ENCODE measurements around the gene MTMR1.

Gene MTMR1

GRCh38 chrX:150719621-150720020 is 26.4 kb downstream of the MTMR1 start:
- no peak for TF ChIP-seq SIN3A (IDR thresholded peaks at IDR 0.05; ENCODE audit: borderline replicate concordance, insufficient read depth, low read length)

- TF ChIP-seq FOXP2 (optimal IDR thresholded peaks at IDR 0.05; ENCODE audit: borderline replicate concordance, extremely low read depth, extremely low read length, insufficient read depth) (no peak), SIN3A (IDR thresholded peaks at IDR 0.05; ENCODE audit: borderline replicate concordance, insufficient read depth, low read length) (no peak), REST (IDR thresholded peaks at IDR 0.05; ENCODE audit: insufficient read depth in 1 of 2, low read depth in 2 of 2, low read length in 2 of 2) (no peak), TAF1 (IDR thresholded peaks at IDR 0.05; ENCODE audit: borderline replicate concordance, insufficient read depth, low read length) (no peak), POLR2AphosphoS5 (IDR thresholded peaks at IDR 0.05; ENCODE audit: low read depth, low read length) (no peak)
These were observed 36.8 kb downstream of the MTMR1 start for GRCh38 chrX:150729956-150730355.

- TF ChIP-seq FOXP2 (optimal IDR thresholded peaks at IDR 0.05; ENCODE audit: borderline replicate concordance, extremely low read depth, extremely low read length, insufficient read depth) (no peak), REST (IDR thresholded peaks at IDR 0.05; ENCODE audit: insufficient read depth in 1 of 2, low read depth in 2 of 2, low read length in 2 of 2) (no peak), POLR2AphosphoS5 (IDR thresholded peaks at IDR 0.05; ENCODE audit: low read depth, low read length) (no peak), SIN3A (IDR thresholded peaks at IDR 0.05; ENCODE audit: borderline replicate concordance, insufficient read depth, low read length) (no peak), TAF1 (IDR thresholded peaks at IDR 0.05; ENCODE audit: borderline replicate concordance, insufficient read depth, low read length) (no peak)
These were observed 37.5 kb downstream of the MTMR1 start for GRCh38 chrX:150730719-150731118.

DNA sequence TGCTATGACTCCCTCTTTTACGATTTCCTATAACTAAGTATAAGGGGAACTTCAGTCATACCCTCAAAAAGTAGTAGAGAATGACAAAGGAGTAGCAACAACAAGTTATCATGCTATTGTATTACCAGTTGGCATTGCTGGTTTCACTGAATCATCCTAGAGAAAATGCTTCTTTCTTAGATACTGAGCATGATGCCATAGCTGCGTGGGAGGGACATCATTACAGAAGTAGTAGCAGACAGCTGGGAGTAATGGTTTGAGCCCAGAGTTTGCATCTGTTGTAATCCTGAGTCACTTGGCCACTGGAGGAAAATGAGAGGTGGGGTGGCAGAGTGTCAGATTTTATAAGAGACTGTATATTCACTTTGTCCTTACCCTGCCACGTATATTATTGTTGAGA is 38.6 kb downstream of the MTMR1 start:
- TF ChIP-seq FOXP2 (optimal IDR thresholded peaks at IDR 0.05; ENCODE audit: borderline replicate concordance, extremely low read depth, extremely low read length, insufficient read depth): no peak
- TF ChIP-seq POLR2AphosphoS5 (IDR thresholded peaks at IDR 0.05; ENCODE audit: low read depth, low read length): no peak
- TF ChIP-seq SIN3A (IDR thresholded peaks at IDR 0.05; ENCODE audit: borderline replicate concordance, insufficient read depth, low read length): no peak
- TF ChIP-seq TAF1 (IDR thresholded peaks at IDR 0.05; ENCODE audit: borderline replicate concordance, insufficient read depth, low read length): no peak
- TF ChIP-seq REST (IDR thresholded peaks at IDR 0.05; ENCODE audit: insufficient read depth in 1 of 2, low read depth in 2 of 2, low read length in 2 of 2): no peak

- TF ChIP-seq TAF1 (IDR thresholded peaks at IDR 0.05; ENCODE audit: borderline replicate concordance, insufficient read depth, low read length): no peak
- TF ChIP-seq SIN3A (IDR thresholded peaks at IDR 0.05; ENCODE audit: borderline replicate concordance, insufficient read depth, low read length): no peak
- TF ChIP-seq REST (IDR thresholded peaks at IDR 0.05; ENCODE audit: insufficient read depth in 1 of 2, low read depth in 2 of 2, low read length in 2 of 2): no peak
- no peak for TF ChIP-seq FOXP2 (optimal IDR thresholded peaks at IDR 0.05; ENCODE audit: borderline replicate concordance, extremely low read depth, extremely low read length, insufficient read depth)
- TF ChIP-seq POLR2AphosphoS5 (IDR thresholded peaks at IDR 0.05; ENCODE audit: low read depth, low read length): no peak
These were observed 43.3 kb downstream of the MTMR1 start for GRCh38 chrX:150736475-150736874.
